Suprapubic skin (tissue), 4 donors: ENCODE data around the gene RRP8. TPM values are rescaled to one million over a fixed set of nuclear protein-coding genes. Genes with fewer than 3 reads are reported as not detected.

Experiments
- DNase-seq, 2 donors: peaks; one replicate each; pipeline ENCODE4 v3.0.0-alpha.2; 2019; ENCODE audit warnings: low spot score in 2 of 2
- H3K27ac ChIP-seq: fragments of 200-600 bp; sonication (generic); one replicate; pipeline ENCODE4 v1.5.1; 2019
- H3K27me3 ChIP-seq: fragments of 200-600 bp; sonication (generic); one replicate; pipeline ENCODE4 v1.5.1; 2019
- H3K36me3 ChIP-seq: fragments of 200-600 bp; sonication (generic); one replicate; pipeline ENCODE4 v1.5.1; 2019
- H3K4me1 ChIP-seq: fragments of 200-600 bp; sonication (generic); one replicate; pipeline ENCODE4 v1.5.1; 2019
- H3K4me3 ChIP-seq: fragments of 200-600 bp; sonication (generic); one replicate; pipeline ENCODE4 v1.5.1; 2019; ENCODE audit warnings: mild to moderate bottlenecking
- H3K9me3 ChIP-seq: fragments of 200-600 bp; sonication (generic); one replicate; pipeline ENCODE4 v1.5.1; 2019
- CTCF ChIP-seq, 2 donors: fragments of 200-600 bp in 1 of 2; fragments of 450-650 bp in 1 of 2; sonication (generic) in 1 of 2; IDR thresholded peaks; one replicate each; pipeline ENCODE4 v1.5.1; 2016 to 2019; ENCODE audit warnings: antibody characterized with exemption in 2 of 2, mild to moderate bottlenecking in 1 of 2, moderate library complexity in 1 of 2
- EP300 ChIP-seq: sonication (generic); formaldehyde crosslinking; IDR thresholded peaks from one replicate; pipeline ENCODE4 v1.6.1; 2017; ENCODE audit warnings: antibody characterized with exemption
- POLR2A ChIP-seq, 2 donors: fragments of 450-650 bp; IDR thresholded peaks; one replicate each; pipeline ENCODE4 v1.6.1; 2017; ENCODE audit warnings: antibody characterized with exemption in 2 of 2, mild to moderate bottlenecking in 2 of 2, moderate library complexity in 2 of 2
- POLR2AphosphoS5 ChIP-seq, 3 donors: sonication (generic); formaldehyde crosslinking; IDR thresholded peaks; one replicate each; pipeline ENCODE4 v1.6.1; 2017; ENCODE audit warnings: antibody characterized with exemption in 3 of 3
- WGBS: methylation state at CpG from one replicate; pipeline ENCODE4 v1.1.5; 2018; 5-methylcytosine and 5-hydroxymethylcytosine counted together
- total RNA-seq, 4 donors: library from RNA; depleted of rRNA; stranded (reverse); fragments of >200 nt; gene quantifications; one replicate each; pipeline ENCODE4 v1.1.0, GENCODE V29; 2016

RRP8 gene
- total RNA-seq, 4 donors from 2014 or later: 15.9 to 33.6 (median 18.3) TPM

GRCh38 chr11:6563667-6564066, 39.7 kb downstream of the RRP8 start:
- H3K27ac ChIP-seq: no peak overlapping the region
- DNase-seq: no peak
- H3K4me1 ChIP-seq: peaks cover 6% of the 10 kb centered on the region
- peaks cover 10% of the 10 kb centered on the region for H3K36me3 ChIP-seq
- no peak for TF ChIP-seq CTCF (IDR thresholded peaks at IDR 0.05)
- TF ChIP-seq POLR2A (IDR thresholded peaks at IDR 0.05): no peak
- no peak for TF ChIP-seq POLR2AphosphoS5 (IDR thresholded peaks at IDR 0.05)
- WGBS: 100% methylated on average over 4 of the region's 10 CpGs
- no peaks in the 10 kb centered on the region for H3K9me3 ChIP-seq
- H3K27me3 ChIP-seq: no peaks in the 10 kb centered on the region
- no peak overlapping the region for H3K4me3 ChIP-seq

GRCh38 chr11:6563121-6563619, 40.2 kb downstream of the RRP8 start:
- H3K9me3 ChIP-seq: no peaks in the 10 kb centered on the region
- H3K4me3 ChIP-seq: no peak overlapping the region
- peaks cover 10% of the 10 kb centered on the region for H3K36me3 ChIP-seq
- H3K4me1 ChIP-seq: peaks cover 1% of the 10 kb centered on the region
- TF ChIP-seq CTCF (IDR thresholded peaks at IDR 0.05) (no peak), POLR2AphosphoS5 (IDR thresholded peaks at IDR 0.05) (no peak), POLR2A (IDR thresholded peaks at IDR 0.05) (no peak), EP300 (no peak)
- H3K27me3 ChIP-seq: no peaks in the 10 kb centered on the region
- 98% methylated on average over 4 of the region's 4 CpGs for WGBS
- H3K27ac ChIP-seq: no peak overlapping the region
- no peak for DNase-seq

GRCh38 chr11:6561288-6561687, 42.1 kb downstream of the RRP8 start:
- Histone ChIP-seq H3K27ac (no peak overlapping the region), H3K4me3 (no peak overlapping the region), H3K4me1 (no peaks in the 10 kb centered on the region), H3K36me3 (peaks cover 10% of the 10 kb centered on the region), H3K27me3 (no peaks in the 10 kb centered on the region), H3K9me3 (no peaks in the 10 kb centered on the region)
- 93% methylated on average over 3 of the region's 3 CpGs for WGBS
- TF ChIP-seq CTCF (IDR thresholded peaks at IDR 0.05): no peak
- no peak for TF ChIP-seq POLR2AphosphoS5 (IDR thresholded peaks at IDR 0.05)
- TF ChIP-seq POLR2A (IDR thresholded peaks at IDR 0.05): no peak
- no peak for TF ChIP-seq EP300
- no peak for DNase-seq

DNA sequence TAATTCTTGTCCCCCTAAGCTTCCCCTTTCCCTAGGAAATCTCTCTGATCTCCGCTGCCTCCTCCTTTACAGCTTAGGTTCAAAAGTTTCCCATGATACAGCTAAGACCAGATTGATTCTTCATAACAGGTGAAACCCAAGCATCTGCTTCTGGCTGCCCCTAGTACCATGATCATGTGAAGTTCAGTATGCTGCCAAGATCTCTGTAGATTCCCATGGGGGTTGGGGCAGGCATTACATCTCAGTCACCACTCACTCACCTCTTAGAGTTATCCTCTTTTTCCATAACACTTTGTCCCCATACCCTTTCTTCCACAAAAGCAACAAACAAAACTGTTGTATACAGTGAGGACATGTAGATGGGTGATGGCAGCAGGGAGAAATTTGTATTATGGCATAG, 44.0 kb downstream of the RRP8 start:
- H3K27me3 ChIP-seq: no peaks in the 10 kb centered on the region

More for the DNA sequence above, 44.0 kb downstream of the RRP8 start:
- no peak overlapping the region for H3K27ac ChIP-seq
- H3K4me1 ChIP-seq: no peaks in the 10 kb centered on the region
- TF ChIP-seq CTCF (IDR thresholded peaks at IDR 0.05) (no peak), POLR2A (IDR thresholded peaks at IDR 0.05) (no peak)
- 100% methylated on average over 1 of the region's 1 CpG for WGBS
- no peak overlapping the region for H3K4me3 ChIP-seq
- no peaks in the 10 kb centered on the region for H3K9me3 ChIP-seq
- peaks cover 7% of the 10 kb centered on the region for H3K36me3 ChIP-seq
- no peak for DNase-seq
